HK-2 (cell line): ENCODE results near the gene PDHX.
"Not testable (repeated sequence)": the region's sequence is repeated elsewhere in the genome, so short reads cannot be mapped to it uniquely, and the experiment has no call there.

Experiments used
- DNase-seq: peaks from one replicate; pipeline ENCODE4 v3.0.0-alpha.2; 2018; ENCODE audit not compliant: unreplicated experiment

The PDHX gene

GRCh38 chr11:35017528-35018342 is 101.3 kb downstream of the PDHX start:
- DNase-seq, result no peak

GRCh38 chr11:35021589-35021988 is 105.2 kb downstream of the PDHX start:
- no peak for DNase-seq

- DNase-seq, result not testable (repeated sequence)
These were observed 107.5 kb downstream of the PDHX start for GRCh38 chr11:35023940-35024339.

GRCh38 chr11:35028007-35028406 is 111.6 kb downstream of the PDHX start:
- DNase-seq, result not testable (repeated sequence)

GRCh38 chr11:35029979-35030682 is 113.7 kb downstream of the PDHX start:
- no peak for DNase-seq

GRCh38 chr11:35030716-35031213 is 114.3 kb downstream of the PDHX start:
- DNase-seq, result peak; percentile 74

GRCh38 chr11:35031346-35031745 is 114.9 kb downstream of the PDHX start:
- DNase-seq, result no peak

- DNase-seq, result no peak
These were observed 115.4 kb downstream of the PDHX start for GRCh38 chr11:35031867-35032266.

- DNase-seq, result no peak
These were observed 116.6 kb downstream of the PDHX start for GRCh38 chr11:35033011-35033410.

- DNase-seq, result no peak
These were observed 118.0 kb downstream of the PDHX start for GRCh38 chr11:35034401-35034800.

- DNase-seq, result peak; percentile 17
These were observed 119.5 kb downstream of the PDHX start for GRCh38 chr11:35035894-35036408.

- no peak for DNase-seq
These were observed 120.2 kb downstream of the PDHX start for GRCh38 chr11:35036639-35037038.

GRCh38 chr11:35038211-35038928 is 122.0 kb downstream of the PDHX start:
- no peak for DNase-seq

- DNase-seq, result no peak
These were observed 122.7 kb downstream of the PDHX start for GRCh38 chr11:35039076-35039475.

GRCh38 chr11:35040221-35040942 is 124.0 kb downstream of the PDHX start:
- no peak for DNase-seq

- DNase-seq, result no peak
These were observed 124.7 kb downstream of the PDHX start for GRCh38 chr11:35041070-35041554.

- no peak for DNase-seq
These were observed 125.8 kb downstream of the PDHX start for GRCh38 chr11:35042224-35042623.

GRCh38 chr11:35042913-35043312 is 126.5 kb downstream of the PDHX start:
- DNase-seq, result no peak

- no peak for DNase-seq
These were observed 127.5 kb downstream of the PDHX start for GRCh38 chr11:35043936-35044335.

GRCh38 chr11:35045236-35045820 is 128.9 kb downstream of the PDHX start:
- no peak for DNase-seq
